Spinal cord (tissue), 10 donors: ENCODE measurements around the gene ADAMTS20. TPM values are rescaled to one million over a fixed set of nuclear protein-coding genes. Genes with fewer than 3 reads are reported as not detected.

Source experiments
- DNase-seq, 6 donors: peaks; one replicate each; pipeline versions ENCODE4 v3.0.0 to v3.0.0-alpha.2; 2013 to 2015; ENCODE audit warnings: low spot score in 6 of 6, low read depth in 4 of 6
- H3K27ac ChIP-seq: one replicate; pipeline ENCODE4 v1.5.1; 2013; ENCODE audit warnings: low read depth, low read length, control low read depth
- H3K27me3 ChIP-seq: one replicate; pipeline ENCODE4 v1.6.1; 2013; ENCODE audit warnings: low read length; ENCODE audit not compliant: control insufficient read depth, insufficient read depth
- H3K36me3 ChIP-seq: one replicate; pipeline ENCODE4 v1.6.1; 2013; ENCODE audit warnings: low read length; ENCODE audit not compliant: control insufficient read depth, insufficient read depth
- H3K4me1 ChIP-seq: one replicate; pipeline ENCODE4 v1.6.1; 2013; ENCODE audit warnings: low read length; ENCODE audit not compliant: control insufficient read depth, insufficient read depth
- H3K4me3 ChIP-seq: one replicate; pipeline ENCODE4 v1.5.1; 2013; ENCODE audit warnings: low read depth, low read length, control low read depth
- H3K9me3 ChIP-seq: one replicate; pipeline ENCODE4 v1.6.1; 2013; ENCODE audit warnings: low read length; ENCODE audit not compliant: control insufficient read depth, insufficient read depth
- WGBS: methylation state at CpG from one replicate; pipeline ENCODE4 v1.1.5; 2013; ENCODE audit warnings: missing lambda C conversion rate; ENCODE audit not compliant: insufficient coverage; 5-methylcytosine and 5-hydroxymethylcytosine counted together
- polyA plus RNA-seq, 2 donors: library from polyadenylated mRNA; unstranded; fragments of 120-200 nt; gene quantifications; one replicate each; pipeline ENCODE4 v1.2.1, GENCODE V29; 2013; ENCODE audit not compliant: insufficient read length in 2 of 2
- total RNA-seq, 2 donors: library from RNA; depleted of rRNA in 1 of 2; stranded (reverse); fragments of 120-200 nt in 1 of 2; fragments of >200 nt in 1 of 2; gene quantifications; one replicate each; pipeline versions ENCODE4 v1.2.3 to v1.2.4, GENCODE V29; 2013 to 2014
- donor health status: healthy.

ADAMTS20 gene
- total and polyA plus RNA-seq, 4 donors, result 0.44 to 0.69 (median 0.48) TPM

DNA sequence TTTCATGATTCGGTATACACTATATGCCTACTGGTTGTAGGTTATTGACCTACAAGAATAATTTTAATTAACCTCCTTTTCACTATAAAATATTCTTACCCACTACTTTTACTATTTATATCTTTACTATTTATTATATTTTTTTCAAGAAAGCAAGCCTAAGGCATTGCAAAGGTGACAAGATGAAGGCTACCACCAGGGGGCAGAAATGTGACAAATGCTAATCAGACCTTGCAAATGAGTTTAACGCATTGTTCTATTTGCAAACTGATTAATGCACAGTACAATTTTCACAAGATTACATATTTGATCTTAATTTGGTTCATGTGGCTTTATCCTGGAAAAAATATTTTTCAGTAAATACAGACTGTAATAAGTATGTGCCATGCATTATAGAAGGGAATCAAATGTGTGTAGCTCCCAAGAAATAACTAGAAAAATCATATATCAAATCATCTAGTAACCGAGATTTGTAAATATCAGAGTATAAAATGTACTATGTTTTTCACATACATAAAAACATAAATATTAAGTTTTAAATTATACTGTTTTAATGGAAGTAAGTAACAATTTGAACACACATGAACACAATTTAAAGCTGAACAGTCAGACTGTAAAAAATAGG is 107.0 kb downstream of the ADAMTS20 start:
- peak in 5 of 6 donors; percentile 30 to 86 (median 45) for DNase-seq
- H3K4me1 ChIP-seq, result no peaks in the 10 kb centered on the region
- no peak overlapping the region for H3K27ac ChIP-seq
- no CpG with 5 or more reads among the region's 3 CpGs for WGBS
- H3K36me3 ChIP-seq, result no peaks in the 10 kb centered on the region
- no peak overlapping the region for H3K4me3 ChIP-seq
- no peaks in the 10 kb centered on the region for H3K9me3 ChIP-seq
- no peaks in the 10 kb centered on the region for H3K27me3 ChIP-seq

DNA sequence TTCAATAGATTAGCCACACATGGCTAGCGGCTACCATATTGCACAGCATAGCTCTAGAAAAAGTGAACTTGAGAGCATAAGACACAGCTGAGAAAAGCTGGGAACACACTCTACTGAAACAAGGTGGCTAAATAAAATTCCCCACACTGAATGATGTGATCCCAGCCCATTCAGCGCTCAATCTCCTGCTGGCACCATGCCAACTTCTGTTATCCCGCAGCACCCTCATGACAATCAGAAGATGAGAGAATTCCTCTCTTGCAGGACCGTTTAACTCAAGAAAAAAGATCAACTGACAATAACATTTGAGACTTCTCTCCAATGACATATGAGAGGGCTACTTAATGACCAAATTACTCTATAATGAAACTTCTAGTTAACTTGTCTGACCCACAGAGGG is 115.4 kb downstream of the ADAMTS20 start:
- Histone ChIP-seq H3K4me3 (no peak overlapping the region), H3K9me3 (no peaks in the 10 kb centered on the region), H3K27ac (no peak overlapping the region), H3K27me3 (no peaks in the 10 kb centered on the region), H3K36me3 (no peaks in the 10 kb centered on the region), H3K4me1 (no peaks in the 10 kb centered on the region)
- DNase-seq, result peak in 1 of 6 donors; percentile 1
- WGBS, result 62% methylated on average over 4 of the region's 4 CpGs

GRCh38 chr12:43434614-43435013 is 117.4 kb downstream of the ADAMTS20 start:
- Histone ChIP-seq H3K9me3 (no peaks in the 10 kb centered on the region), H3K27ac (no peak overlapping the region), H3K4me1 (no peaks in the 10 kb centered on the region), H3K27me3 (no peaks in the 10 kb centered on the region), H3K4me3 (no peak overlapping the region), H3K36me3 (no peaks in the 10 kb centered on the region)
- DNase-seq, result no peak
- WGBS, result no CpG with 5 or more reads among the region's 2 CpGs

DNA sequence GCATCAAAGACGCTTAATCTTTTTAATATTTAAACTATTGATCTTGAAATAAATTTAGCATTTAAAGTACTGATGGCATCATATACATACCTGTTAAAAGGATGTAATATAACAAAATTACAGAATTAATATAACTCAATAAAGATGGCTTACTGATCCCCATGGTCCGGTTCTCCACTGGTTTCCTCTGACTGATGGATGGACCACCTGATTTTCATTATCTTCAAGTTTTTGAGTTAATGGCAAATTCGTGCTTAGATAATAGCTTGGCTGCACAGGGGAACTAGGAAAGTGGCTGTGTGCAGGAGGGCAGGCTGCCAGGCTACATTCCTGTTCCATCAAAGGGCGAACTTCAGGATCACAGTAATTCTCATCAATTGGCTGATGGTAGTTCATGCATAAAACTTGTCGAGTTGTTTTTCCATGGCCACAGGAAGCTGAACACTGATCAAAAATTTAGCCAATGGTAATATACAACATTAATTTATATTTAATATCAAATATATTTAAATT is 123.9 kb downstream of the ADAMTS20 start:
- Histone ChIP-seq H3K4me1 (no peaks in the 10 kb centered on the region), H3K27me3 (no peaks in the 10 kb centered on the region), H3K4me3 (no peak overlapping the region), H3K36me3 (no peaks in the 10 kb centered on the region), H3K9me3 (no peaks in the 10 kb centered on the region), H3K27ac (no peak overlapping the region)
- WGBS, result 52% methylated on average over 2 of the region's 5 CpGs
- peak in 1 of 6 donors; percentile 13 for DNase-seq

- Histone ChIP-seq H3K27me3 (no peaks in the 10 kb centered on the region), H3K36me3 (no peaks in the 10 kb centered on the region), H3K4me1 (no peaks in the 10 kb centered on the region), H3K9me3 (no peaks in the 10 kb centered on the region), H3K4me3 (no peak overlapping the region), H3K27ac (no peak overlapping the region)
- WGBS, result 87% methylated on average over 2 of the region's 3 CpGs
- DNase-seq, result no peak
Observed at GRCh38 chr12:43425361-43425760, 126.6 kb downstream of the ADAMTS20 start.

DNA sequence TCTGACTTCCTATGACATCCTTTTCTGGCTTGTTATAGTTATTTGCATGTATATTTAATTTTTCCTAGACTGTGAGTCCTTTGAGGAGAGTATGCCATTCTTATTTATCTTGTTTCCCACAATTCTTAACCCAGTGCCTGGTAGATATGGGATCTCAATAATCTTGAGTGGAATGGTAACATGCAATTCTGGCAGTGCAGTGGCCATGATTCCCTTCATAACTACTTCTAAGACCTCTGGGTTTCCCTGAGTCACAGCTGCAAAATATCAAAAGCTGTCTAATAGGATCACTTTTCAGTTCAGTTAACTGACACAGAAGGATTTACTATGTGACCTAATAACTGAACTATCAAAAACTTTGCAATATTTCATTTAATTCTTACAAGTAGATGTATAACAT is 135.0 kb downstream of the ADAMTS20 start:
- Histone ChIP-seq H3K27ac (no peak overlapping the region), H3K9me3 (no peaks in the 10 kb centered on the region), H3K27me3 (no peaks in the 10 kb centered on the region), H3K4me3 (no peak overlapping the region), H3K36me3 (no peaks in the 10 kb centered on the region), H3K4me1 (no peaks in the 10 kb centered on the region)
- DNase-seq, result no peak

- Histone ChIP-seq H3K9me3 (no peaks in the 10 kb centered on the region), H3K4me1 (no peaks in the 10 kb centered on the region), H3K27ac (no peak overlapping the region), H3K4me3 (no peak overlapping the region), H3K36me3 (no peaks in the 10 kb centered on the region), H3K27me3 (no peaks in the 10 kb centered on the region)
- no peak for DNase-seq
- no CpG with 5 or more reads among the region's 1 CpG for WGBS
Observed at GRCh38 chr12:43407816-43408645, 144.0 kb downstream of the ADAMTS20 start.

DNA sequence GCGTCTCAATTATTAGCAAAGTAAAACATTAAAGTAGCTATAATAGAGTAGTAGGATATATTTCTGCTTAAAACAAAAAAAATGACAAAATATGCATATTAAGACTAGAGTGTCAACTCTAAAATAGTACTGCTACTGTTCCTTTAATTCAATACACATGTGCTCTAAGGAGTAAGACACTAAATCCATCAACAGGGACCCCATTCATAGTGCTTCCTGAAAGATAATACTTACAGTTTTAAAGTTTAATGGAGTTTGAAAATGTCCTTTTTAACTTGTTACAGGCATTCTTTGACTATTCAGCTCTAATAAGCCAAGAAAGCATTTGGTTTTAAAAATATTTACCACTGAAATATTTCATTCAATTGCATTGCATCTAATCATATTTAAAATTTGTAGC is 145.2 kb downstream of the ADAMTS20 start:
- no CpG with 5 or more reads among the region's 1 CpG for WGBS
- no peaks in the 10 kb centered on the region for H3K27me3 ChIP-seq
- H3K4me3 ChIP-seq, result no peak overlapping the region
- no peaks in the 10 kb centered on the region for H3K9me3 ChIP-seq
- no peak overlapping the region for H3K27ac ChIP-seq
- no peaks in the 10 kb centered on the region for H3K4me1 ChIP-seq
- DNase-seq, result no peak
- no peaks in the 10 kb centered on the region for H3K36me3 ChIP-seq

GRCh38 chr12:43402436-43402835 is 149.6 kb downstream of the ADAMTS20 start:
- Histone ChIP-seq H3K4me1 (no peaks in the 10 kb centered on the region), H3K27me3 (no peaks in the 10 kb centered on the region), H3K9me3 (no peaks in the 10 kb centered on the region), H3K27ac (no peak overlapping the region), H3K4me3 (no peak overlapping the region), H3K36me3 (no peaks in the 10 kb centered on the region)
- no peak for DNase-seq

GRCh38 chr12:43401096-43401495 is 150.9 kb downstream of the ADAMTS20 start:
- no peak overlapping the region for H3K27ac ChIP-seq
- no CpG with 5 or more reads among the region's 1 CpG for WGBS
- no peaks in the 10 kb centered on the region for H3K27me3 ChIP-seq
- no peak overlapping the region for H3K4me3 ChIP-seq
- no peak for DNase-seq
- H3K9me3 ChIP-seq, result no peaks in the 10 kb centered on the region
- H3K36me3 ChIP-seq, result no peaks in the 10 kb centered on the region
- H3K4me1 ChIP-seq, result no peaks in the 10 kb centered on the region
